ENCODE measurements around the gene MDM2. TPM values are rescaled to one million over a fixed set of nuclear protein-coding genes. Genes with fewer than 3 reads are reported as not detected.

Gene MDM2
- total RNA-seq, 4 donors from 2014 or later: 99.8 to 117 (median 107) TPM

DNA sequence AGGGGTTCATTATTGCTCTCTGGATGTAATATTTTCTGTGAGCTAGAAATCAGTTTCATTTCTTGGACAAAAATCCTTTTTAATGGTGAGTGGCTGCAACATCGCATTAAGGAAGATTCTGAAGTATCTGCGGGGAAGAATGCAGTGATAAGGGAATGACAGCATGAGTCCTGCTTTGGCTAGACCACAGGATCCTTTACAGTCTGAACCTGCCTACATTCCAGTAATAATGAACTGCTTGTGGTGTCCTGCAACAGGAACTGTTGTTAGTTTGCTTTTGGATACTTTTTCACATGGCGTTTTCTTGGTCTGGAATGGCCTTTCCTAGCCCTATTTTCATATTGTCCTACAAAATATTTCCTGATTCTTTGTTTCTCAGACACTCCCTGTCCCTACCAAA lies 15.7 kb downstream of the MDM2 start:
- no peak for TF ChIP-seq CTCF (IDR thresholded peaks at IDR 0.05; ENCODE audit: low read depth)

DNA sequence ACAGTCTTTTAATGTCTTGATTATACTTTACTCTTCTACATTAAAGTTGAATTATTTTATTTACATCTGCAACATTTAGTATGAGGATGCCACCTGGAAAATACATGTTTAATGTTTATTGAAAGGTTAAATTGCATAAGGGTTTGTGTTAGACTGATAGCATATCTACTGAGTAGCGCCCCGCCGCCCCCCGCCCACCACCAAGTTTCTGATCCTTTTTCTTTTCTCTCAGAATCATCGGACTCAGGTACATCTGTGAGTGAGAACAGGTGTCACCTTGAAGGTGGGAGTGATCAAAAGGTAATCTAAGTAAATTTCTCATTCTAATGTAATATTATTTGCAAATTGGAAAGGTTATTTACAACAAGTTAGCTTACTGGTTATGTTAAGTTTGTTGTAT lies 16.2 kb downstream of the MDM2 start:
- no peak for TF ChIP-seq CTCF (IDR thresholded peaks at IDR 0.05; ENCODE audit: low read depth)

GRCh38 chr12:68824597-68825250 lies 16.7 kb downstream of the MDM2 start:
- TF ChIP-seq CTCF (IDR thresholded peaks at IDR 0.05; ENCODE audit: low read depth): no peak

DNA sequence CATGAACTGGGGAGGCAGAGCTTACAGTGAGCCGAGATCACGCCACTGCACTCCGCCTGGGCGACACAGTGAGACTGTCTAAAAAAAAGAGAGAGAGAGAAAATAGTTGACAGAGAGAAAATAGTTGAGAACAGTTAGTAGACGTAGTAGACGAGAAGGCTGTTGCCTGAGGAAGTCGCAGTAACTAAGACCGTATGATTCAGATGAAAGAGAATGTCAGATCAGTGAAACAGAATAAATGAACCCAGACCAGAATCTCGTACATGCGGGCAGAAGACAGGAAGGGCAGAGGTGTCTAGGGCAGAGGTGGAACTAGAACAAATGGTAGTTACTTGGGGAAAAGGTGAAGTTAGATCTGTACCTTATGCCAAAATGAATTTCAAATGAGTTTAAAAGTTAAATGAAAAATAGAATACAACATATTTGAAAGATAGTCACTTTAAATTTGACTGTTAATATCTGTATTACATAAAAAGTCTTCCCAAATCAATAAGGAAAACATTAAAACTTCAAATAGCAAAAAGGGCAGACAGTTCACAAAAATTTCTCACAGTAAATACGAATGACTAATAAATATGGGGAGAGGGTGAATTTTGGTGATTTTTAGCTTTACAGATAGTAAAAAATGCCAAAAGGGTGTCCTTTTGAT lies 17.7 kb downstream of the MDM2 start:
- no peak for TF ChIP-seq CTCF (IDR thresholded peaks at IDR 0.05; ENCODE audit: low read depth)

DNA sequence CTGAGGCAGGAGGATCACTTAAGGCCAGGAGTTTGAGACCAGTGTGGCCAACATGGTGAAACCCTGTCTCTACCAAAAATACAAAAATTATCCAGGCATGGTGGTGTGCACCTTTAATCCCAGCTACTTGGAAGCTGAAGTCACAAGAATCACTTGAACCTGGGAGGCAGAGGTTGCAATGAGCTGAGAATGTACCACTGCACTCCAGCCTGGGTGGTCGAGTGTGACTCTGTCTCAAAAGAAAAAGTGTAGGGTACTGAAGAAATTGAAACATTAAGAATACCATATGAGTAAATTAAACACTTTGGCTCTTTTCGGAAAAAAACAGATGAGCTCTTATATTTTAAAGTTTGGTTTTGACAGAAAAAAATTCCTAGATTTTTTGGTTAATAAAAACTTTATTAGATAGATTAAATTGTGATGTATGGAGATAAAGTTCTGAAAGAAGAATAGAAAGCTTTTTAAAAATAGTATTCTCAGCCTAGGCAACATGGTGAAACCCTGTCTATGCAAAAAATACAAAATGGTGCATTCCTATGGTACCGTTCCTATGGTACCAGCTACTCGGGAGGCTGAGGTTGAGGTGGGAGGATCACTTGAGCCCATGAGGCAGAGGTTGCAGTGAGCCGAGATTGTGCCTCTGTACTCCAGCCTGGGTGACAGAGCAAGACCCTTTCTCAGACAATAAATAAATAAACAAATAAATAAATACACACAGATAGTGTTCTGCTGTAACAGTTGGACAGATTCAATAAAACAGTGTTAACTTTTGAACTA lies 20.1 kb downstream of the MDM2 start:
- TF ChIP-seq CTCF (IDR thresholded peaks at IDR 0.05; ENCODE audit: low read depth): no peak

GRCh38 chr12:68828672-68829068 lies 20.7 kb downstream of the MDM2 start:
- no peak for TF ChIP-seq CTCF (IDR thresholded peaks at IDR 0.05; ENCODE audit: low read depth)

DNA sequence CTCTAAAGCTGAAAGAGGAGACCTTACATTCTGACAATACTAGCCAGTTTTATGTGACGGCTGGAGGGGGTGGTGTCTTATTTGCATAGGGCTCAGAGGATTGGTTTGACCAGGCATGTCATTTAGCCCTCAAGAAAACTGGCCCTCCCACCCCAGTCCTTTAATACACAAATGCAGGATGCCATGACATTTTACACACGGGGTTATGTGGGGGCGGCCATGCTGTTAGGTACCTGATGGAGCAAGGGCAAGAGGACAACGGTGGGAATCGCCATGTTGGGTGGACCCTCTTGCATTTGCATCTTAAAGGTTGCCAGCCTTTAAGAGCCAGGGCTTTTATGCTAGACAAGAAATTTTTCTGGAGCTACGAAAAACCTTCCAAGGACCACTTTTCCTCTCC lies 23.3 kb downstream of the MDM2 start:
- no peak for TF ChIP-seq CTCF (IDR thresholded peaks at IDR 0.05; ENCODE audit: low read depth)
